Spleen (tissue), 11 donors: Measurements from ENCODE around the gene RALGAPA1. TPM values are rescaled to one million over a fixed set of nuclear protein-coding genes. Genes with fewer than 3 reads are reported as not detected.

Experiments used
- DNase-seq: peaks from one replicate; pipeline ENCODE4 v3.0.0-alpha.2; 2020
- H3K27ac ChIP-seq, 8 donors: fragments of 200-600 bp; sonication (generic) in 7 of 8; 1 replicate in 4 of 8; 2 replicates in 4 of 8; pipeline versions ENCODE4 v1.5.0 to v1.8.0; 2016 to 2021; ENCODE audit warnings: inconsistent platforms in 4 of 8, mild to moderate bottlenecking in 4 of 8, moderate library complexity in 1 of 8
- H3K27me3 ChIP-seq, 7 donors: fragments of 200-600 bp; sonication (generic) in 6 of 7; replicated peaks in 1 of 7; 1 replicate in 4 of 7; 2 replicates in 3 of 7; pipeline versions ENCODE4 v1.5.0 to v1.8.0; 2016 to 2021; ENCODE audit warnings: inconsistent platforms in 3 of 7, mild to moderate bottlenecking in 1 of 7
- H3K36me3 ChIP-seq, 6 donors: fragments of 200-600 bp; sonication (generic) in 5 of 6; 1 replicate in 4 of 6; 2 replicates in 2 of 6; pipeline versions ENCODE4 v1.5.0 to v1.8.0; 2016 to 2021; ENCODE audit warnings: inconsistent platforms in 2 of 6
- H3K4me1 ChIP-seq, 6 donors: fragments of 200-600 bp; sonication (generic) in 5 of 6; 1 replicate in 3 of 6; 2 replicates in 3 of 6; pipeline versions ENCODE4 v1.5.0 to v1.8.0; 2016 to 2021; ENCODE audit warnings: inconsistent platforms in 3 of 6
- H3K4me3 ChIP-seq, 8 donors: fragments of 200-600 bp; sonication (generic) in 7 of 8; 1 replicate in 4 of 8; 2 replicates in 4 of 8; pipeline versions ENCODE4 v1.5.0 to v1.8.0; 2016 to 2021; ENCODE audit warnings: inconsistent platforms in 4 of 8, mild to moderate bottlenecking in 4 of 8, moderate library complexity in 2 of 8
- H3K9me3 ChIP-seq, 8 donors: fragments of 200-600 bp; sonication (generic) in 7 of 8; 1 replicate in 4 of 8; 2 replicates in 4 of 8; pipeline versions ENCODE4 v1.5.0 to v1.8.0; 2016 to 2021; ENCODE audit warnings: inconsistent platforms in 4 of 8
- POLR2A ChIP-seq, 3 donors: fragments of 450-650 bp; IDR thresholded peaks; one replicate each; pipeline ENCODE4 v1.5.1; 2017; ENCODE audit warnings: antibody characterized with exemption in 3 of 3, mild to moderate bottlenecking in 1 of 3
- POLR2AphosphoS5 ChIP-seq, 3 donors: sonication (generic); formaldehyde crosslinking; IDR thresholded peaks; one replicate each; pipeline ENCODE4 v1.5.1; 2017; ENCODE audit warnings: antibody characterized with exemption in 3 of 3
- WGBS, 5 donors: extraction: QIAGEN DNeasy Blood & Tissue Kit in 3 of 5; methylation state at CpG; one replicate each; pipeline versions ENCODE4 v1.1.5 to v1.1.7; 2013 to 2018; 5-methylcytosine and 5-hydroxymethylcytosine counted together
- intact Hi-C: fragments of 100-400 bp; cut with DNase I; formaldehyde crosslinking; loops from one replicate; pipeline ENCODE4 v1.15.0; 2023; ENCODE audit warnings: low total_unique reads
- polyA plus RNA-seq, 3 donors: library from polyadenylated mRNA; stranded (reverse); fragments of 200-250 nt; gene quantifications; one replicate each; pipeline ENCODE4 v1.2.1, GENCODE V29; 2013
- total RNA-seq, 7 donors: library from RNA; depleted of rRNA in 3 of 7; stranded (reverse); fragments of >200 nt in 3 of 7; fragmentation: NEBNext Ultra II Directional in 4 of 7; extraction: Animal tissue kit (Norgen Biotek cat#: 25700) in 4 of 7; gene quantifications; one replicate each; pipeline versions ENCODE4 v1.1.0 to v1.2.1, GENCODE V29; 2016 to 2021
- TF ChIP-seq, protein P1 (sequence below), 11 experiments: fragments of 200-600 bp in 7 of 11; fragments of 450-650 bp in 4 of 11; sonication (generic) in 4 of 11; IDR thresholded peaks in 8 of 11; conservative IDR thresholded peaks in 3 of 11; 1 replicate in 7 of 11; 2 replicates in 4 of 11; pipeline versions ENCODE4 v1.4.0 to v1.8.0; 2016 to 2021; ENCODE audit warnings: antibody characterized with exemption in 11 of 11, inconsistent platforms in 4 of 11, mild to moderate bottlenecking in 1 of 11
- donor health status: healthy with polysubstance abuse.
- donor health status: DM: no; HTN: no; CAD: no; lungs with moderate emphysema.
- donor health status: DM: no; HTN: no; CAD: no.
- donor health status: Bipolar disorder and iron deficiency.
- donor health status: healthy.
- donor health status: DM: no; HTN: no; CAD: no.
- donor health status: DM: yes; HTN: yes; CAD: no.

The RALGAPA1 gene
- total and polyA plus RNA-seq, 10 donors = 9.7 to 76.0 (median 52.2) TPM

DNA sequence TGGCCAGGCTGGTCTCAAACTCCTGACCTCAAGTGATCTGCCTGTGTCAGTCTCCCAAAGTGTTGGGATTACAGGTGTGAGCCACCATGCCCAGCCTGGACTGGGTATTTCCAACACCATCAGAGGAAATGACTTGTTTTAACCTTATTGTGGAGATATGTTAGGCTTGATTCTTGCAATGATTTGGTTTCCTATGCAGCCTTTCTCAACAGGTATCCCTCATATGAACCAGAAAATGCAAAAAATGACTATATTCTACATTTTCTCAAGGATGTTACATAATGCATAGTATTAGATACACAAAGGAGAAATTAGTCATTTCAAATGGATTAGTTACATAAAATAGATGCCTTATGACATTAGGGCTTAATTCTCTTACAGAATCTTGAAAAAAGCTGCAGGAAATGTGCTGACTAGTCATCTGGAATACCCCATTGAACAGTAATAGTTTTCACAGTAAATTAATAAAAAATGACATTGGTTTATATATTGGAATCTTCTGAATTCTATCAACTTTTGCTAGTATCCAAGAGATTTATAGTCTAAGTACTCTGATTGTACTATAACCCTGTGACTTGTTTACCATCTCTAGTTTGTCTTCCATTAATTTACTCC is 142.6 kb downstream of the RALGAPA1 start:
- no peak for DNase-seq
- no peaks in the 10 kb centered on the region for H3K4me1 ChIP-seq
- no peak overlapping the region for H3K4me3 ChIP-seq
- intact Hi-C loops = no loop called here
- no peak for TF ChIP-seq POLR2AphosphoS5 (IDR thresholded peaks at IDR 0.05)
- TF ChIP-seq, protein P1, sequence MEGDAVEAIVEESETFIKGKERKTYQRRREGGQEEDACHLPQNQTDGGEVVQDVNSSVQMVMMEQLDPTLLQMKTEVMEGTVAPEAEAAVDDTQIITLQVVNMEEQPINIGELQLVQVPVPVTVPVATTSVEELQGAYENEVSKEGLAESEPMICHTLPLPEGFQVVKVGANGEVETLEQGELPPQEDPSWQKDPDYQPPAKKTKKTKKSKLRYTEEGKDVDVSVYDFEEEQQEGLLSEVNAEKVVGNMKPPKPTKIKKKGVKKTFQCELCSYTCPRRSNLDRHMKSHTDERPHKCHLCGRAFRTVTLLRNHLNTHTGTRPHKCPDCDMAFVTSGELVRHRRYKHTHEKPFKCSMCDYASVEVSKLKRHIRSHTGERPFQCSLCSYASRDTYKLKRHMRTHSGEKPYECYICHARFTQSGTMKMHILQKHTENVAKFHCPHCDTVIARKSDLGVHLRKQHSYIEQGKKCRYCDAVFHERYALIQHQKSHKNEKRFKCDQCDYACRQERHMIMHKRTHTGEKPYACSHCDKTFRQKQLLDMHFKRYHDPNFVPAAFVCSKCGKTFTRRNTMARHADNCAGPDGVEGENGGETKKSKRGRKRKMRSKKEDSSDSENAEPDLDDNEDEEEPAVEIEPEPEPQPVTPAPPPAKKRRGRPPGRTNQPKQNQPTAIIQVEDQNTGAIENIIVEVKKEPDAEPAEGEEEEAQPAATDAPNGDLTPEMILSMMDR (IDR thresholded peaks at IDR 0.05 in 8 of 11, conservative IDR thresholded peaks at IDR 0.05 in 3 of 11) = no peak
- no peak for TF ChIP-seq POLR2A (IDR thresholded peaks at IDR 0.05)
- H3K27me3 ChIP-seq = no peaks in the 10 kb centered on the region
- H3K36me3 ChIP-seq = peaks cover 0 to 100% (median 29%) of the 10 kb centered on the region in 6 donors
- H3K27ac ChIP-seq = no peak overlapping the region
- H3K9me3 ChIP-seq = no peaks in the 10 kb centered on the region

DNA sequence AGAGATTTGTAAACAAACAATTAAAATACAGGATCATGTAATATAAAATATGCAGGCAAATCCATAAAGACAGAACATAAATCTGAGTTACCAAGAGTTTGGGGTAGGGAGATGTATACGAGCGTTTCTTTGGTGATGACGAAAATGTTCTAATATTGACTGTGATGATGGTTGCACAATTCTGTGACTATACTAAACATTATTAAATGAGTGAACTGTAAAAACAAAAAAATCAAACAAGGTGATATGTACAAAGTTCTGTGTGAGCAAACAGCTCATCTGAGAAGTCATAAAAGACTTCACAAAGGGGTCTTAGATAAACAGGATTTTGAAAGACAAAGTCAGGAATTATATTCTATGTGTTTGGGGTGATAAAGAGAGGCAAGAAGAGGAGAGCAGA is 147.2 kb downstream of the RALGAPA1 start:
- Histone ChIP-seq H3K36me3 (peaks cover 0 to 81% (median 14%) of the 10 kb centered on the region in 6 donors), H3K4me3 (no peak overlapping the region), H3K27me3 (no peaks in the 10 kb centered on the region), H3K9me3 (no peaks in the 10 kb centered on the region), H3K4me1 (no peaks in the 10 kb centered on the region), H3K27ac (no peak overlapping the region)
- intact Hi-C loops = no loop called here
- TF ChIP-seq, protein P1 (IDR thresholded peaks at IDR 0.05 in 8 of 11, conservative IDR thresholded peaks at IDR 0.05 in 3 of 11) = no peak
- no peak for TF ChIP-seq POLR2A (IDR thresholded peaks at IDR 0.05)
- TF ChIP-seq POLR2AphosphoS5 (IDR thresholded peaks at IDR 0.05) = no peak
- DNase-seq = no peak
- 91 to 96% (median 95%) methylated on average over 3 of the region's 3 CpGs for WGBS, 5 donors

DNA sequence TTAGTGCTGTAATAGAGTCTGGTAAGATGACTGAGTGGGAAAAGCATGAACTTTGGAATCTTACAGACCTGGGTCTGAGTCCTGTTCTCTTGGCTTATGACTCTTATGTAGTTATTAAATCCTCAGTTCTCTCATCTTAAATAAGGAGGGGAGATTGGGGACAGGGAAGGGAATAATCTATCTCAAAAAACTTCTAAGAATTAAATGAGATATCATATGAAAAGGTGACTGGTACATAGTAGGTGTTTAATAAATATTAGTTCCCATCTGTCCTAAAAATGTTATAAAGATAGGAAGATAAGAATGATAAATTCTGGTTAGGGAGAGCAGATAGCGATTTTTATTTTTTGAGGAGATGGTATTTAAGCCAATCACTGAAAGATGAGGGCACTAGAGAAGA is 156.1 kb downstream of the RALGAPA1 start:
- WGBS, 5 donors = 90 to 100% (median 97%) methylated on average over 1 of the region's 1 CpG
- Histone ChIP-seq H3K4me3 (no peak overlapping the region), H3K27ac (no peak overlapping the region), H3K4me1 (no peaks in the 10 kb centered on the region), H3K27me3 (no peaks in the 10 kb centered on the region), H3K9me3 (no peaks in the 10 kb centered on the region), H3K36me3 (peaks cover 0 to 82% (median 20%) of the 10 kb centered on the region in 6 donors)
- intact Hi-C loops = no loop called here
- TF ChIP-seq POLR2AphosphoS5 (IDR thresholded peaks at IDR 0.05) = no peak
- no peak for TF ChIP-seq POLR2A (IDR thresholded peaks at IDR 0.05)
- TF ChIP-seq, protein P1 (IDR thresholded peaks at IDR 0.05 in 8 of 11, conservative IDR thresholded peaks at IDR 0.05 in 3 of 11) = no peak
- no peak for DNase-seq

DNA sequence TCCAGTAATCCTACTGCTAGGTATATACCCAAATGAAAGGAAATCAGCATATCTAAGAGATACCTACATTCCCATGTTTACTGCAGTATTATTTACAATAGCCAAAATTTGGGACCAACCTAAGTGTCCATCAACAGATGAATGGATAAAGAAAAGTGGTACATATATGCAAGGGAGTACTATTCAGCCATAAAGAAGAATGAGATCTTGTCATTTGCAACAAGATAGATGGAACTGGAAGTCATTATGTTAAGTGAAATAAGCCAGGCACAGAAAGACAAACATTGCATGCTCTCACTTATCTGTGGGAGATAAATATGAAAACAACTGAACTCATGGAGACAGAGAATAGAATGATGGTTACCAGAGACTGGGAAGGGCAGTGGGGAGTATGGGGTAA is 165.6 kb downstream of the RALGAPA1 start:
- H3K36me3 ChIP-seq = peaks cover 3 to 97% (median 34%) of the 10 kb centered on the region in 6 donors

More for the DNA sequence above, 165.6 kb downstream of the RALGAPA1 start:
- no peak for DNase-seq
- Histone ChIP-seq H3K9me3 (peaks cover 0 to 48% (median 41%) of the 10 kb centered on the region in 8 donors), H3K4me3 (no peak overlapping the region), H3K27ac (no peak overlapping the region), H3K4me1 (no peaks in the 10 kb centered on the region), H3K27me3 (no peaks in the 10 kb centered on the region)
- intact Hi-C loops = no loop called here
- no peak for TF ChIP-seq POLR2A (IDR thresholded peaks at IDR 0.05)
